OCI-LY1 (cell line): ENCODE measurements around the gene AOAH.

Experiments used
- H2AFZ ChIP-seq: fragments of 200-600 bp; sonication (generic), shearing (Covaris generic); 2 replicates; pipeline ENCODE4 v1.6.0; 2014; ENCODE audit warnings: antibody characterized with exemption, mild to moderate bottlenecking, low read length
- H3F3A ChIP-seq: fragments of 200-600 bp; sonication (generic), shearing (Covaris generic); 2 replicates; pipeline ENCODE4 v1.6.0; 2014; ENCODE audit warnings: mild to moderate bottlenecking, antibody characterized with exemption, low read length, moderate library complexity; ENCODE audit not compliant: insufficient read depth
- H3K27ac ChIP-seq: fragments of 200-600 bp; sonication (generic); 2 replicates; pipeline ENCODE4 v1.5.1; 2014; ENCODE audit warnings: low read length, mixed run types, mild to moderate bottlenecking, low read depth; ENCODE audit not compliant: poor library complexity, severe bottlenecking
- H3K27me3 ChIP-seq: fragments of 200-600 bp; sonication (generic); 2 replicates; pipeline ENCODE4 v1.6.0; 2014; ENCODE audit warnings: antibody characterized with exemption, mild to moderate bottlenecking, low read length, moderate library complexity; ENCODE audit not compliant: insufficient read depth
- H3K36me3 ChIP-seq: fragments of 200-600 bp; sonication (generic); 2 replicates; pipeline ENCODE4 v1.6.1; 2014; ENCODE audit warnings: mild to moderate bottlenecking, antibody characterized with exemption, low read length, moderate library complexity, mixed read lengths; ENCODE audit not compliant: insufficient read depth
- H3K4me1 ChIP-seq: fragments of 200-600 bp; sonication (generic); 2 replicates; pipeline ENCODE4 v1.5.1; 2014; ENCODE audit warnings: mild to moderate bottlenecking, low read length, moderate library complexity; ENCODE audit not compliant: insufficient read depth, severe bottlenecking
- H3K4me2 ChIP-seq: fragments of 200-600 bp; sonication (generic), shearing (Covaris generic); 2 replicates; pipeline ENCODE4 v1.6.1; 2014; ENCODE audit warnings: low read length
- H3K4me3 ChIP-seq: fragments of 200-600 bp; sonication (generic); 2 replicates; pipeline ENCODE4 v1.5.1; 2014; ENCODE audit warnings: low read length, low read depth, mild to moderate bottlenecking, mixed read lengths; ENCODE audit not compliant: poor library complexity, severe bottlenecking
- H3K79me2 ChIP-seq: fragments of 200-600 bp; shearing (Covaris generic); 2 replicates; pipeline ENCODE4 v1.6.1; 2016; ENCODE audit warnings: mixed run types, low read length, mixed read lengths; ENCODE audit not compliant: insufficient read depth
- H3K9ac ChIP-seq: fragments of 200-600 bp; sonication (generic), shearing (Covaris generic); 2 replicates; pipeline ENCODE4 v1.6.1; 2014; ENCODE audit warnings: mild to moderate bottlenecking, low read length, mixed read lengths
- H3K9me2 ChIP-seq: fragments of 200-600 bp; sonication (generic), shearing (Covaris generic); 2 replicates; pipeline ENCODE4 v1.6.1; 2014; ENCODE audit warnings: low read depth, mild to moderate bottlenecking, low read length, mixed read lengths
- H3K9me3 ChIP-seq: fragments of 200-600 bp; shearing (Covaris generic); 2 replicates; pipeline ENCODE4 v1.6.1; 2014; ENCODE audit warnings: low read length, mixed read lengths
- H4K20me1 ChIP-seq: fragments of 200-600 bp; sonication (generic), shearing (Covaris generic); 2 replicates; pipeline ENCODE4 v1.6.0; 2016; ENCODE audit warnings: mild to moderate bottlenecking, low read length; ENCODE audit not compliant: insufficient read depth
- CTCF ChIP-seq: fragments of 200-600 bp; sonication (generic), shearing (Covaris generic); IDR thresholded peaks from 2 replicates; pipeline ENCODE4 v1.5.1; 2017; ENCODE audit warnings: mild to moderate bottlenecking, antibody characterized with exemption, low read length, moderate library complexity, mixed read lengths
- EZH2 ChIP-seq: fragments of 200-600 bp; sonication (generic), shearing (Covaris generic); IDR thresholded peaks from 2 replicates; pipeline ENCODE4 v1.8.0; 2017; ENCODE audit warnings: borderline replicate concordance, mixed run types, mild to moderate bottlenecking, antibody characterized with exemption, low read length, moderate library complexity, mixed read lengths

AOAH gene

GRCh38 chr7:36726806-36727503, 2.7 kb upstream of the AOAH start:
- H3F3A ChIP-seq, result no peaks in the 10 kb centered on the region
- no peak overlapping the region for H3K4me3 ChIP-seq
- TF ChIP-seq CTCF, result no peak
- TF ChIP-seq EZH2, result no peak
- H3K27ac ChIP-seq, result no peak overlapping the region
- H3K36me3 ChIP-seq, result no peaks in the 10 kb centered on the region
- H3K9ac ChIP-seq, result no peak overlapping the region
- no peaks in the 10 kb centered on the region for H3K79me2 ChIP-seq
- H3K27me3 ChIP-seq, result no peaks in the 10 kb centered on the region
- no peak overlapping the region for H2AFZ ChIP-seq
- no peak overlapping the region for H3K4me2 ChIP-seq
- H4K20me1 ChIP-seq, result no peaks in the 10 kb centered on the region
- H3K9me3 ChIP-seq, result no peaks in the 10 kb centered on the region; the same call in 1 of the 2 replicates
- no peaks in the 10 kb centered on the region for H3K9me2 ChIP-seq
- no peaks in the 10 kb centered on the region for H3K4me1 ChIP-seq

- no peak overlapping the region for H3K4me3 ChIP-seq
- H3K27ac ChIP-seq, result no peak overlapping the region
- no peaks in the 10 kb centered on the region for H3K79me2 ChIP-seq
- H4K20me1 ChIP-seq, result no peaks in the 10 kb centered on the region
- H3K9ac ChIP-seq, result no peak overlapping the region
- H3K4me2 ChIP-seq, result no peak overlapping the region
- no peaks in the 10 kb centered on the region for H3K9me2 ChIP-seq
- H3F3A ChIP-seq, result no peaks in the 10 kb centered on the region
- H3K36me3 ChIP-seq, result no peaks in the 10 kb centered on the region
- TF ChIP-seq EZH2 (no peak), CTCF (no peak)
- no peaks in the 10 kb centered on the region for H3K4me1 ChIP-seq
- no peaks in the 10 kb centered on the region; the same call in 1 of the 2 replicates for H3K9me3 ChIP-seq
- no peak overlapping the region for H2AFZ ChIP-seq
- no peaks in the 10 kb centered on the region for H3K27me3 ChIP-seq
Measured at GRCh38 chr7:36726311-36726710, 2.0 kb upstream of the AOAH start.

- no peak overlapping the region for H3K9ac ChIP-seq
- H3K27me3 ChIP-seq, result no peaks in the 10 kb centered on the region
- TF ChIP-seq CTCF (no peak), EZH2 (no peak)
- no peaks in the 10 kb centered on the region for H3F3A ChIP-seq
- H3K79me2 ChIP-seq, result no peaks in the 10 kb centered on the region
- H3K36me3 ChIP-seq, result no peaks in the 10 kb centered on the region
- H3K4me3 ChIP-seq, result no peak overlapping the region
- H3K4me1 ChIP-seq, result no peaks in the 10 kb centered on the region
- H3K4me2 ChIP-seq, result no peak overlapping the region
- no peaks in the 10 kb centered on the region for H3K9me2 ChIP-seq
- H3K9me3 ChIP-seq, result no peaks in the 10 kb centered on the region; the same call in 1 of the 2 replicates
- no peaks in the 10 kb centered on the region for H4K20me1 ChIP-seq
- no peak overlapping the region for H3K27ac ChIP-seq
- no peak overlapping the region for H2AFZ ChIP-seq
Measured at GRCh38 chr7:36724996-36725395, 702 bp upstream of the AOAH start.
